Progenitor cell of endocrine pancreas (in vitro differentiated cells): ENCODE measurements around the gene SLC25A53. TPM values are rescaled to one million over a fixed set of nuclear protein-coding genes. Genes with fewer than 3 reads are reported as not detected.

ENCODE experiments used
- DNase-seq: peaks from one replicate; pipeline ENCODE4 v3.0.0; 2021; ENCODE audit warnings: low spot score; ENCODE audit not compliant: unreplicated experiment
- H3K27ac Mint-ChIP-seq: 2 replicates; pipeline ENCODE4 v1.8.0; 2021; ENCODE audit warnings: mild to moderate bottlenecking, moderate library complexity, mixed read lengths
- H3K27me3 Mint-ChIP-seq: 2 replicates; pipeline ENCODE4 v1.8.0; 2021; ENCODE audit warnings: mixed read lengths
- H3K36me3 Mint-ChIP-seq: 2 replicates; pipeline ENCODE4 v1.8.0; 2022; ENCODE audit warnings: mixed read lengths; ENCODE audit not compliant: insufficient read depth
- H3K4me1 Mint-ChIP-seq: 2 replicates; pipeline ENCODE4 v1.8.0; 2021; ENCODE audit warnings: low read depth, mixed read lengths
- H3K4me3 Mint-ChIP-seq: 2 replicates; pipeline ENCODE4 v1.8.0; 2021; ENCODE audit warnings: low read depth, mild to moderate bottlenecking, moderate library complexity, mixed read lengths
- H3K9me3 Mint-ChIP-seq: 2 replicates; pipeline ENCODE4 v1.8.0; 2021; ENCODE audit warnings: low read depth, mixed read lengths
- total RNA-seq: library from RNA; stranded (reverse); gene quantifications from 2 replicates; pipeline ENCODE4 v1.2.1, GENCODE V29; 2021
- TF ChIP-seq, protein P1 (sequence below): fragments of 200-600 bp; sonication (generic); IDR thresholded peaks from one replicate; pipeline ENCODE4 v1.5.0; 2021; ENCODE audit warnings: antibody characterized with exemption, mild to moderate bottlenecking; ENCODE audit not compliant: unreplicated experiment

Gene SLC25A53
- total RNA-seq, 1 donor from 2014 or later: 10.0 TPM

- H3K27me3 Mint-ChIP-seq: no peaks in the 10 kb centered on the region
- TF ChIP-seq, protein P1, sequence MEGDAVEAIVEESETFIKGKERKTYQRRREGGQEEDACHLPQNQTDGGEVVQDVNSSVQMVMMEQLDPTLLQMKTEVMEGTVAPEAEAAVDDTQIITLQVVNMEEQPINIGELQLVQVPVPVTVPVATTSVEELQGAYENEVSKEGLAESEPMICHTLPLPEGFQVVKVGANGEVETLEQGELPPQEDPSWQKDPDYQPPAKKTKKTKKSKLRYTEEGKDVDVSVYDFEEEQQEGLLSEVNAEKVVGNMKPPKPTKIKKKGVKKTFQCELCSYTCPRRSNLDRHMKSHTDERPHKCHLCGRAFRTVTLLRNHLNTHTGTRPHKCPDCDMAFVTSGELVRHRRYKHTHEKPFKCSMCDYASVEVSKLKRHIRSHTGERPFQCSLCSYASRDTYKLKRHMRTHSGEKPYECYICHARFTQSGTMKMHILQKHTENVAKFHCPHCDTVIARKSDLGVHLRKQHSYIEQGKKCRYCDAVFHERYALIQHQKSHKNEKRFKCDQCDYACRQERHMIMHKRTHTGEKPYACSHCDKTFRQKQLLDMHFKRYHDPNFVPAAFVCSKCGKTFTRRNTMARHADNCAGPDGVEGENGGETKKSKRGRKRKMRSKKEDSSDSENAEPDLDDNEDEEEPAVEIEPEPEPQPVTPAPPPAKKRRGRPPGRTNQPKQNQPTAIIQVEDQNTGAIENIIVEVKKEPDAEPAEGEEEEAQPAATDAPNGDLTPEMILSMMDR: no peak
- H3K36me3 Mint-ChIP-seq: no peaks in the 10 kb centered on the region
- no peak overlapping the region for H3K27ac Mint-ChIP-seq
- peaks cover 10% of the 10 kb centered on the region for H3K9me3 Mint-ChIP-seq
- no peak for DNase-seq
- no peaks in the 10 kb centered on the region for H3K4me1 Mint-ChIP-seq
- H3K4me3 Mint-ChIP-seq: no peak overlapping the region
Measured at GRCh38 chrX:104141087-104141760, 15.6 kb downstream of the SLC25A53 start.

DNA sequence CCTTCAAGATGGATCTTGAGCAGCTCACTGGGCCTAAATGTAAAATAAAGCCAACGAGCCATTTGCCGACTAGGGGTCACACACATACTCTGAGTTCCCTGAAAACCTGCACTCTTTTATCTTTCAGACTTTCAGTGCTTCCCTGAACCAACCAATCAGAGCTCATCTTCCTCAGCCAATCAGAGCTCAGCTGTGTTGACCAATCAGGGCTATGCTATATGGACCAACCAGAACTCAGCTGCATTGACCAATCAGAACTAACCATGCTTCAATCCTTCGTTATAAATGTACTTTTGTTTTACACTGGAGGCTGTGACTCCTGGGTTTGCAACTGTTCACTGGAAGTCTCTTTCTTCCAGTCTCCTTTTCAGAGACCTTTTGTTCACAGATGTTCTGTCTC lies 19.3 kb downstream of the SLC25A53 start:
- no peak overlapping the region for H3K4me3 Mint-ChIP-seq
- no peak for DNase-seq
- H3K4me1 Mint-ChIP-seq: no peaks in the 10 kb centered on the region
- TF ChIP-seq, protein P1: no peak
- H3K27ac Mint-ChIP-seq: no peak overlapping the region
- H3K27me3 Mint-ChIP-seq: no peaks in the 10 kb centered on the region
- H3K36me3 Mint-ChIP-seq: no peaks in the 10 kb centered on the region
- H3K9me3 Mint-ChIP-seq: peaks cover 12% of the 10 kb centered on the region

DNA sequence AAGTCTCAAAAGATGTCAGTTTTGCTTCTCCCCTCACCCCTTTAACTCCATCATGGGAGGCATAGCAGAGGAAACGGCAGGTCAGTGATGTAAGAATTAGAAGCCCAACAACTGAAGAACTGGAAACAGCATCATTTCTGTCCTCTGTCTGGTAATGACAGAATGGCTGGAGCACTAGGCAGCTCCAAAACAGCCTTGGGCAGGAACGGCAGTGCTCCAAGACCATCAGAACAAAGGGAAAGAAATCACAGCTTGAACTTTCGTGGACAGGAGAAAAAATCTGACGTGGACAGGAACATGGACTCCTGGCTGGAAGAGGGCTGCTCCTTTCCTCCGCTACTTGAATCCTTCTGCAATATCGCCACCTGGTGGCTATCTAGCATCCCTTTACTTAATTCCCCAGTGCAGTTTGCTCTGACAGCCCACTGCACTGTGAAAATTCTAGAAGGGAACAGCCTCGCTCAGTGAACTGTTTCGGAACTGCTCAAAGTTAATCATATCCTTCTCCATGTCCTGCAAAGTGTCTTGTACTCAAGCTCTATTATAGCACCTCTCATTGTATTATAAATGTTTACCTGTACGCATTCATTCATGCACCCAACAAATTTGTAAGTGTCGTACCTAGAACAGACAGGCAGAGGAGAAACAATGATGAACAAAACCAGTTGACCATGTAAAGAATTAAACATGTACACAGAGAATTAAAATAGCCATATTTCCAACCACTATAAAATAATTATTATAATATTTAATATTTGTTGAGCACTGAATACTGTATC lies 20.4 kb downstream of the SLC25A53 start:
- TF ChIP-seq, protein P1: peak; percentile 72
- Mint-ChIP-seq H3K27me3 (no peaks in the 10 kb centered on the region), H3K4me3 (peak overlapping the region; percentile 64), H3K4me1 (no peaks in the 10 kb centered on the region), H3K9me3 (peaks cover 16% of the 10 kb centered on the region), H3K27ac (no peak overlapping the region), H3K36me3 (no peaks in the 10 kb centered on the region)
- DNase-seq: peak; percentile 49

GRCh38 chrX:104135677-104136076 lies 21.1 kb downstream of the SLC25A53 start:
- H3K9me3 Mint-ChIP-seq: peaks cover 18% of the 10 kb centered on the region
- TF ChIP-seq, protein P1: no peak

GRCh38 chrX:104134583-104135261 lies 22.1 kb downstream of the SLC25A53 start:
- H3K4me1 Mint-ChIP-seq: no peaks in the 10 kb centered on the region
- no peak for DNase-seq
- H3K9me3 Mint-ChIP-seq: peaks cover 22% of the 10 kb centered on the region
- H3K27me3 Mint-ChIP-seq: no peaks in the 10 kb centered on the region
- no peaks in the 10 kb centered on the region for H3K36me3 Mint-ChIP-seq
- TF ChIP-seq, protein P1: no peak
- H3K4me3 Mint-ChIP-seq: no peak overlapping the region
- peak overlapping the region; percentile 3 for H3K27ac Mint-ChIP-seq

More at GRCh38 chrX:104135677-104136076, 21.1 kb downstream of the SLC25A53 start:
- H3K36me3 Mint-ChIP-seq: no peaks in the 10 kb centered on the region
- no peak overlapping the region for H3K4me3 Mint-ChIP-seq
- no peak for DNase-seq
- H3K4me1 Mint-ChIP-seq: no peaks in the 10 kb centered on the region
- H3K27me3 Mint-ChIP-seq: no peaks in the 10 kb centered on the region
- H3K27ac Mint-ChIP-seq: no peak overlapping the region
